BJ (cell line): ENCODE results near the gene LCN1. TPM values are rescaled to one million over a fixed set of nuclear protein-coding genes. Genes with fewer than 3 reads are reported as not detected.
"Not testable (repeated sequence)": the region's sequence is repeated elsewhere in the genome, so short reads cannot be mapped to it uniquely, and the experiment has no call there.

Experiments used
- CTCF ChIA-PET: fragments of 350-600 bp; formaldehyde crosslinking; extraction: SDS; loops from one replicate; lab custom pipeline; 2021; ENCODE audit warnings: antibody characterized with exemption, inconsistent platforms; lab: Yijun Ruan, JAX
- POLR2A ChIA-PET: fragments of 300-600 bp; sonication (Branson Sonifier 250); formaldehyde crosslinking; extraction: SDS; loops from one replicate; lab custom pipeline; 2021; ENCODE audit warnings: antibody characterized with exemption; lab: Charles Lee
- DNase-seq: peaks from one replicate; pipeline ENCODE4 v3.0.0-alpha.2; 2011; ENCODE audit warnings: low read depth
- H3K27me3 ChIP-seq: 2 replicates; pipeline ENCODE4 v1.6.0; 2011; ENCODE audit warnings: low read length; ENCODE audit not compliant: control insufficient read depth, insufficient read depth
- H3K36me3 ChIP-seq: 2 replicates; pipeline ENCODE4 v1.5.1; 2011; ENCODE audit warnings: low read length; ENCODE audit not compliant: control insufficient read depth, insufficient read depth
- H3K4me3 ChIP-seq: 2 replicates; pipeline ENCODE4 v1.5.1; 2011; ENCODE audit warnings: low read depth, mild to moderate bottlenecking, control low read depth, low read length
- CTCF ChIP-seq: IDR thresholded peaks from 2 replicates; pipeline ENCODE4 v1.5.1; 2011; ENCODE audit warnings: low read depth, mild to moderate bottlenecking, control low read depth, inconsistent platforms, low read length, moderate library complexity; ENCODE audit not compliant: insufficient read depth
- polyA plus RNA-seq: library from polyadenylated mRNA; depleted of rRNA; stranded (reverse); fragments of >200 nt; gene quantifications from 2 replicates; pipeline ENCODE4 v1.2.3, GENCODE V29; 2011

Gene LCN1
- polyA plus RNA-seq, 1 experiment = not detected

DNA sequence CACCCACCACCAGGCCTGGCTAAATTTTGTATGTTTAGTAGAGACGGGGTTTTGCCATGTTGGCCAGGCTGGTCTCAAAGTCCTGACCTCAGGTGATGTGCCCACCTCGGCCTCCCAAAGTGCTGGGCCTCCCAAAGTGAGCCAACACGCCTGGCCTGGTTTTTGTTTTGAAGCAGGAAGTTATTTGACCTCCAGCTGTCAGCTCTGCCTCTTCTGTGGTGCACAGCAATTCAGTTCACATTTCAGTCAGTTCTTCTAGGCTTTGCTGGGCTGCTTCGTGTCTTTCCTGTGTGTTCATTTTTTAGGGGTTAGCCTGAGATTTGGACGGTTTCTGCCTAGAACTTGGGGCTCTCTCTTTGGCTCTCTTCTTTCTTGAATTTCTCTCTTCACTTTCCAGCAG lies 8.9 kb downstream of the LCN1 start:
- Histone ChIP-seq H3K36me3 (no peaks in the 10 kb centered on the region), H3K27me3 (no peaks in the 10 kb centered on the region; the same call in 1 of the 2 replicates), H3K4me3 (no peak overlapping the region)
- no peak for TF ChIP-seq CTCF
- CTCF ChIA-PET = no interaction called here
- POLR2A ChIA-PET = no interaction called here
- no peak for DNase-seq

- DNase-seq = no peak
- Histone ChIP-seq H3K4me3 (no peak overlapping the region), H3K27me3 (no peaks in the 10 kb centered on the region; the same call in 1 of the 2 replicates), H3K36me3 (no peaks in the 10 kb centered on the region)
- ChIA-PET CTCF (no interaction called here), POLR2A (no interaction called here)
- no peak for TF ChIP-seq CTCF
Measured at GRCh38 chr9:135531096-135531495, 9.9 kb downstream of the LCN1 start.

DNA sequence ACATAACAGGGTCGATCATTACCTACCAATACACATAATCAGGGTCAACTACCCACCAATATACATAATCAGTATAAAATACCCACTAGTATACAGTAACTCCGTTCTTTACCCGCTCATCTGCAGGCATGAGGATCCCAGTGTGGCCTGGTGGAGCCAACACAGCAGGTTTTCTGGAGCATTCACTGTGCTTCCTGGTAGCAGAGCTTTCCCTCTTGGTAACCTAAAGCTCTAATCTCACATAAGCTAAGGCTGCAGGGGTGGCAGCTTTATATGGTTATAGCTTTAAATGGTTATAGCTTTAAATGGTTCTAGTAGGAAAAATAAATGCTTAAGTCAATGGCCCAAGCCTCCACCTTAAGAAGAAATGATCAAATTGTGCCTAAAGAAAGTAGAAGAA lies 11.9 kb downstream of the LCN1 start:
- no peaks in the 10 kb centered on the region; the same call in 1 of the 2 replicates for H3K27me3 ChIP-seq
- no peak for TF ChIP-seq CTCF
- POLR2A ChIA-PET = interaction anchor here (0.6 to 0.7 kb wide), 2 partner anchors 20 to 627 kb away, joined by 4 to 6 read pairs; no protein-coding TSS in a partner anchor
- CTCF ChIA-PET = interaction anchor here (0.6 to 1.0 kb wide), 2 partner anchors 18 to 28 kb away, joined by 3 read pairs; no protein-coding TSS in a partner anchor
- H3K36me3 ChIP-seq = no peaks in the 10 kb centered on the region
- DNase-seq = no peak
- no peak overlapping the region for H3K4me3 ChIP-seq

GRCh38 chr9:135533674-135534073 lies 12.4 kb downstream of the LCN1 start:
- no peak for DNase-seq
- ChIA-PET CTCF (interaction anchor here (0.6 to 1.0 kb wide), 2 partner anchors 18 to 29 kb away, joined by 3 read pairs; no protein-coding TSS in a partner anchor), POLR2A (no interaction called here)
- TF ChIP-seq CTCF = no peak
- H3K27me3 ChIP-seq = no peaks in the 10 kb centered on the region; the same call in 1 of the 2 replicates
- no peaks in the 10 kb centered on the region for H3K36me3 ChIP-seq
- no peak overlapping the region for H3K4me3 ChIP-seq

DNA sequence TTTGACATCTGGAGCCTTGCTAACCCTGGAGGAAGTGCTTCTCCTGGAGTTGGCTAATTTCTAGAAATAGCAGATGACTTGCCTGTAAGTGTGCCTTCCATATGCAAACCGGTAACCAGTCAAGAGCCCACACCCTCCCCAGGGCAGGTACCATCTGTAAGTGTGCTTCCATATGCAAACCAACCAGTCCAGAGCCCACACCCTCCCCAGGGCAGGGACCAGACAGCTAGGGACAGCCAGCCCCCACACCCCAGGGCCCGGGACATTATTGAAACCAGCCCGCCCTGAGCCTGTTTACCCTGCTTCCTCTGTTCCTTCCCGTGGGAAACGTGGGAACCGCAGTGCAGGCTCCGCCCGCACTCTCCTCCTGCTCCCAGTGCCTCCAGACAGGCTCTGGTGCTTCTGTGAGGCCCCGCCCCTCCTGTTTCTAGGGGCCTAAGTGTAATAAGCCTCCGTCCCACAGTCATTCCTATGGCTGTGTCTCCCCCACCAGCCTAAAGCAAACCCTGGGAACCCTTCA lies 13.0 kb downstream of the LCN1 start:
- DNase-seq, H3K4me3 ChIP-seq, CTCF ChIA-PET, H3K27me3 ChIP-seq, H3K36me3 ChIP-seq, POLR2A ChIA-PET: not testable (repeated sequence)

DNA sequence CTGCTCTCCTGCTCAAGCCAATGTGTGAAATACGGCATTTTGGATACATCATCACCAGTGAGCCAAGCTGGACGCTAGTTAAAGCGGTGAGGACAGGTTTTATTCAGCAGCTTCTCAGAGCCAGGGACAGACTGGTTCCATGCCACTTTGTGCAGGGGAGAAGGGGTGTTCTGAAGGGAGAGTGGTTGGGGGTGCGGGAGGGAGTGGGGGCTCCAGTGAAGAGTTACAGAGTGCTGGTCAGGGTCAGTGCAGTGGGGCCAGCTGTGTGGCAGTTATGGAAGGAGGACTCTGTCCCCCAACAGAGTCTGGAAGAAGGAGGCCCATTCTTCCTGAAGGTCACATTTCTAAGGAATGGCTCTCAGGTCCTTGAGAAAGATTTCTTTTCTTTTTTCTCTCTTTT lies 13.6 kb downstream of the LCN1 start:
- H3K36me3 ChIP-seq, H3K27me3 ChIP-seq, CTCF ChIA-PET, H3K4me3 ChIP-seq, DNase-seq, POLR2A ChIA-PET: not testable (repeated sequence)

- DNase-seq, H3K27me3 ChIP-seq, CTCF ChIA-PET, H3K4me3 ChIP-seq, H3K36me3 ChIP-seq, POLR2A ChIA-PET: not testable (repeated sequence)
Measured at GRCh38 chr9:135535631-135536030, 14.4 kb downstream of the LCN1 start.
